Naive B cell (primary cell): Measurements from ENCODE around the gene FOXO3. TPM values are rescaled to one million over a fixed set of nuclear protein-coding genes. Genes with fewer than 3 reads are reported as not detected.
A peak's percentile ranks its signal among the peaks of the same experiment; 100 is the strongest.

Source experiments
- ATAC-seq, 2 donors: fragments of 150-1000 bp; cut with Tn5 transposase; 2 replicates each; pipeline ENCODE4 v1.10.0; 2021; ENCODE audit warnings: low read depth in 2 of 2, mild to moderate bottlenecking in 2 of 2, moderate library complexity in 2 of 2
- DNase-seq: peaks from one replicate; pipeline ENCODE4 v3.0.0; 2022
- H3K27ac Mint-ChIP-seq, 6 donors: one replicate each; pipeline ENCODE4 v1.8.0; 2020 to 2022; ENCODE audit warnings: mild to moderate bottlenecking in 6 of 6, mixed read lengths in 6 of 6, moderate library complexity in 5 of 6, inconsistent platforms in 2 of 6
- H3K27me3 Mint-ChIP-seq, 3 donors: one replicate each; pipeline ENCODE4 v1.8.0; 2021 to 2022; ENCODE audit warnings: mixed read lengths in 3 of 3, mild to moderate bottlenecking in 1 of 3
- H3K36me3 Mint-ChIP-seq, 2 donors: one replicate each; pipeline ENCODE4 v1.8.0; 2020 to 2022; ENCODE audit warnings: mixed read lengths in 2 of 2, inconsistent platforms in 1 of 2, mild to moderate bottlenecking in 1 of 2
- H3K4me1 Mint-ChIP-seq, 3 donors: one replicate each; pipeline ENCODE4 v1.8.0; 2020 to 2022; ENCODE audit warnings: mixed read lengths in 3 of 3, inconsistent platforms in 1 of 3, mild to moderate bottlenecking in 1 of 3, moderate library complexity in 1 of 3
- H3K4me3 Mint-ChIP-seq, 8 donors: one replicate each; pipeline ENCODE4 v1.8.0; 2020 to 2022; ENCODE audit warnings: mild to moderate bottlenecking in 8 of 8, mixed read lengths in 8 of 8, moderate library complexity in 8 of 8, inconsistent platforms in 2 of 8
- H3K9me3 Mint-ChIP-seq, 7 donors: one replicate each; pipeline ENCODE4 v1.8.0; 2020 to 2022; ENCODE audit warnings: mixed read lengths in 7 of 7, mild to moderate bottlenecking in 5 of 7, inconsistent platforms in 2 of 7, moderate library complexity in 1 of 7
- polyA plus RNA-seq, 6 donors: library from polyadenylated mRNA; unstranded; fragments of 300-500 nt; fragmentation: Illumina TruSeq; gene quantifications; one replicate each; pipeline ENCODE4 v1.2.3, GENCODE V29; 2021; ENCODE audit warnings: low read depth in 6 of 6

Gene FOXO3
- polyA plus RNA-seq, 6 donors from 2014 or later = 9.9 to 25.6 (median 13.6) TPM

- Mint-ChIP-seq H3K36me3 (no peaks in the 10 kb centered on the region), H3K27ac (no peak overlapping the region), H3K4me1 (peaks cover 21 to 33% (median 27%) of the 10 kb centered on the region in 3 donors), H3K4me3 (no peak overlapping the region), H3K27me3 (no peaks in the 10 kb centered on the region), H3K9me3 (no peaks in the 10 kb centered on the region)
- no peak for ATAC-seq
- DNase-seq = no peak
Observed at GRCh38 chr6:108638993-108639392, 78.3 kb downstream of the FOXO3 start.

GRCh38 chr6:108640104-108640503 lies 79.4 kb downstream of the FOXO3 start:
- Mint-ChIP-seq H3K9me3 (no peaks in the 10 kb centered on the region), H3K27ac (no peak overlapping the region), H3K4me1 (peaks cover 23 to 27% (median 27%) of the 10 kb centered on the region in 3 donors), H3K36me3 (no peaks in the 10 kb centered on the region), H3K4me3 (no peak overlapping the region), H3K27me3 (no peaks in the 10 kb centered on the region)
- DNase-seq (no peak), ATAC-seq (peak in 1 of 2 donors; percentile 52)

- H3K4me3 Mint-ChIP-seq = no peak overlapping the region
- H3K9me3 Mint-ChIP-seq = no peaks in the 10 kb centered on the region
- H3K36me3 Mint-ChIP-seq = peaks cover 0 to 20% of the 10 kb centered on the region in 2 donors
- DNase-seq (no peak), ATAC-seq (no peak)
- H3K27ac Mint-ChIP-seq = no peak overlapping the region
- H3K27me3 Mint-ChIP-seq = no peaks in the 10 kb centered on the region
- H3K4me1 Mint-ChIP-seq = peaks cover 10 to 17% (median 16%) of the 10 kb centered on the region in 3 donors
Observed at GRCh38 chr6:108643184-108643583, 82.5 kb downstream of the FOXO3 start.

- peaks cover 10 to 16% (median 16%) of the 10 kb centered on the region in 3 donors for H3K4me1 Mint-ChIP-seq
- H3K27ac Mint-ChIP-seq = peak overlapping the region in 1 of 6 donors; percentile 2
- no peak overlapping the region for H3K4me3 Mint-ChIP-seq
- no peaks in the 10 kb centered on the region for H3K9me3 Mint-ChIP-seq
- peaks cover 0 to 25% of the 10 kb centered on the region in 2 donors for H3K36me3 Mint-ChIP-seq
- DNase-seq = no peak
- ATAC-seq = no peak
- no peaks in the 10 kb centered on the region for H3K27me3 Mint-ChIP-seq
Observed at GRCh38 chr6:108644252-108644651, 83.5 kb downstream of the FOXO3 start.

GRCh38 chr6:108648191-108648590 lies 87.5 kb downstream of the FOXO3 start:
- DNase-seq (no peak), ATAC-seq (no peak)
- Mint-ChIP-seq H3K27me3 (no peaks in the 10 kb centered on the region), H3K4me1 (peaks cover 24 to 27% (median 24%) of the 10 kb centered on the region in 3 donors), H3K4me3 (no peak overlapping the region), H3K27ac (no peak overlapping the region), H3K36me3 (peaks cover 0 to 25% of the 10 kb centered on the region in 2 donors), H3K9me3 (no peaks in the 10 kb centered on the region)

GRCh38 chr6:108650325-108650724 lies 89.6 kb downstream of the FOXO3 start:
- Mint-ChIP-seq H3K36me3 (peaks cover 0 to 25% of the 10 kb centered on the region in 2 donors), H3K27ac (no peak overlapping the region), H3K27me3 (no peaks in the 10 kb centered on the region), H3K4me3 (no peak overlapping the region), H3K9me3 (no peaks in the 10 kb centered on the region), H3K4me1 (peaks cover 26 to 34% (median 31%) of the 10 kb centered on the region in 3 donors)
- DNase-seq (no peak), ATAC-seq (no peak)

GRCh38 chr6:108650781-108651180 lies 90.1 kb downstream of the FOXO3 start:
- ATAC-seq = no peak
- Mint-ChIP-seq H3K4me3 (no peak overlapping the region), H3K9me3 (no peaks in the 10 kb centered on the region), H3K27me3 (no peaks in the 10 kb centered on the region), H3K36me3 (peaks cover 0 to 25% of the 10 kb centered on the region in 2 donors), H3K4me1 (peaks cover 26 to 35% (median 31%) of the 10 kb centered on the region in 3 donors), H3K27ac (no peak overlapping the region)
- no peak for DNase-seq

GRCh38 chr6:108651340-108652227 lies 90.9 kb downstream of the FOXO3 start:
- Mint-ChIP-seq H3K9me3 (no peaks in the 10 kb centered on the region), H3K27me3 (no peaks in the 10 kb centered on the region), H3K36me3 (peaks cover 0 to 18% of the 10 kb centered on the region in 2 donors), H3K27ac (peak overlapping the region in 1 of 6 donors; percentile 33), H3K4me1 (peaks cover 28 to 35% (median 31%) of the 10 kb centered on the region in 3 donors), H3K4me3 (no peak overlapping the region)
- DNase-seq = no peak
- ATAC-seq = no peak

- no peak overlapping the region for H3K27ac Mint-ChIP-seq
- no peak for DNase-seq
- H3K36me3 Mint-ChIP-seq = peaks cover 0 to 11% of the 10 kb centered on the region in 2 donors
- no peak overlapping the region for H3K4me3 Mint-ChIP-seq
- no peaks in the 10 kb centered on the region for H3K27me3 Mint-ChIP-seq
- no peaks in the 10 kb centered on the region for H3K9me3 Mint-ChIP-seq
- H3K4me1 Mint-ChIP-seq = peaks cover 30 to 35% (median 31%) of the 10 kb centered on the region in 3 donors
- ATAC-seq = no peak
Observed at GRCh38 chr6:108652375-108652774, 91.7 kb downstream of the FOXO3 start.

GRCh38 chr6:108653949-108654348 lies 93.2 kb downstream of the FOXO3 start:
- H3K27me3 Mint-ChIP-seq = no peaks in the 10 kb centered on the region
- peaks cover 0 to 5% of the 10 kb centered on the region in 2 donors for H3K36me3 Mint-ChIP-seq
- H3K27ac Mint-ChIP-seq = peak overlapping the region in 1 of 6 donors; percentile 86
- peak overlapping the region in 1 of 8 donors; percentile 48 for H3K4me3 Mint-ChIP-seq
- no peaks in the 10 kb centered on the region for H3K9me3 Mint-ChIP-seq
- no peak for DNase-seq
- H3K4me1 Mint-ChIP-seq = peaks cover 31 to 35% (median 34%) of the 10 kb centered on the region in 3 donors
- no peak for ATAC-seq

GRCh38 chr6:108654465-108655106 lies 93.9 kb downstream of the FOXO3 start:
- Mint-ChIP-seq H3K4me3 (no peak overlapping the region), H3K9me3 (no peaks in the 10 kb centered on the region), H3K27me3 (no peaks in the 10 kb centered on the region), H3K27ac (no peak overlapping the region), H3K36me3 (peaks cover 0 to 5% of the 10 kb centered on the region in 2 donors), H3K4me1 (peaks cover 29 to 33% (median 30%) of the 10 kb centered on the region in 3 donors)
- ATAC-seq = no peak
- no peak for DNase-seq

- Mint-ChIP-seq H3K4me1 (peaks cover 15 to 22% (median 17%) of the 10 kb centered on the region in 3 donors), H3K9me3 (no peaks in the 10 kb centered on the region), H3K27ac (peak overlapping the region in 1 of 6 donors; percentile 60), H3K36me3 (peaks cover 0 to 5% of the 10 kb centered on the region in 2 donors), H3K27me3 (no peaks in the 10 kb centered on the region), H3K4me3 (no peak overlapping the region)
- DNase-seq (no peak), ATAC-seq (no peak)
Observed at GRCh38 chr6:108655806-108656651, 95.3 kb downstream of the FOXO3 start.

GRCh38 chr6:108656836-108657235 lies 96.1 kb downstream of the FOXO3 start:
- ATAC-seq = no peak
- Mint-ChIP-seq H3K36me3 (peaks cover 0 to 5% of the 10 kb centered on the region in 2 donors), H3K9me3 (no peaks in the 10 kb centered on the region), H3K27me3 (no peaks in the 10 kb centered on the region), H3K4me3 (no peak overlapping the region), H3K4me1 (peaks cover 10 to 16% (median 14%) of the 10 kb centered on the region in 3 donors), H3K27ac (no peak overlapping the region)
- no peak for DNase-seq
